Karpas-422 (cell line): ENCODE measurements around the gene TM9SF4. TPM values are rescaled to one million over a fixed set of nuclear protein-coding genes. Genes with fewer than 3 reads are reported as not detected.

Experiments used
- DNase-seq: peaks from one replicate; pipeline ENCODE4 v3.0.0-alpha.2; 2015
- H2AFZ ChIP-seq: fragments of 200-600 bp; sonication (generic); 2 replicates; pipeline ENCODE4 v1.6.1; 2014; ENCODE audit warnings: antibody characterized with exemption, low read length, mixed read lengths
- H3K27ac ChIP-seq: fragments of 200-600 bp; sonication (generic); 2 replicates; pipeline ENCODE4 v1.5.1; 2014; ENCODE audit warnings: mild to moderate bottlenecking, low read length, moderate library complexity
- H3K27me3 ChIP-seq: fragments of 200-600 bp; sonication (generic); 2 replicates; pipeline ENCODE4 v1.6.1; 2014; ENCODE audit warnings: low read length, mixed read lengths
- H3K36me3 ChIP-seq: fragments of 200-600 bp; sonication (generic); 2 replicates; pipeline ENCODE4 v1.6.1; 2014; ENCODE audit warnings: low read length, mixed read lengths; ENCODE audit not compliant: insufficient read depth
- H3K4me1 ChIP-seq: fragments of 200-600 bp; sonication (generic); 2 replicates; pipeline ENCODE4 v1.6.1; 2014; ENCODE audit warnings: mild to moderate bottlenecking, low read length, mixed read lengths
- H3K4me2 ChIP-seq: fragments of 200-600 bp; sonication (generic); 2 replicates; pipeline ENCODE4 v1.6.1; 2014; ENCODE audit warnings: low read length, low read depth, mild to moderate bottlenecking; ENCODE audit not compliant: poor library complexity, severe bottlenecking
- H3K4me3 ChIP-seq: fragments of 200-600 bp; sonication (generic); 2 replicates; pipeline ENCODE4 v1.5.1; 2014; ENCODE audit warnings: mild to moderate bottlenecking, antibody characterized with exemption, low read length, mixed read lengths
- H3K79me2 ChIP-seq: fragments of 200-600 bp; sonication (generic); 2 replicates; pipeline ENCODE4 v1.6.1; 2014; ENCODE audit warnings: mild to moderate bottlenecking, low read length, mixed read lengths
- H3K9ac ChIP-seq: fragments of 200-600 bp; sonication (generic); 2 replicates; pipeline ENCODE4 v1.6.0; 2014; ENCODE audit warnings: low read length
- H3K9me2 ChIP-seq: fragments of 200-600 bp; sonication (generic), shearing (Covaris generic); replicated peaks from 2 replicates; pipeline ENCODE4 v1.6.0; 2014; ENCODE audit warnings: mild to moderate bottlenecking, low read length, moderate library complexity; ENCODE audit not compliant: insufficient read depth
- H3K9me3 ChIP-seq: fragments of 300-700, 200-600 bp; sonication (generic); 2 replicates; pipeline ENCODE4 v1.6.1; 2014; ENCODE audit warnings: low read length, mixed read lengths
- H4K20me1 ChIP-seq: fragments of 200-600 bp; sonication (generic); 2 replicates; pipeline ENCODE4 v1.6.1; 2014; ENCODE audit warnings: mild to moderate bottlenecking, antibody characterized with exemption, low read length, low read depth; ENCODE audit not compliant: insufficient read depth
- total RNA-seq: library from RNA; depleted of rRNA; stranded (reverse); fragments of >200 nt; shearing (Covaris generic); gene quantifications from 2 replicates; pipeline ENCODE4 v1.2.3, GENCODE V29; 2014; ENCODE audit warnings: low replicate concordance

The TM9SF4 gene
- total RNA-seq, 1 experiment from 2014 or later, result 22.5 TPM

GRCh38 chr20:32125506-32125905 lies 16.0 kb downstream of the TM9SF4 start:
- Histone ChIP-seq H3K4me1 (peaks cover 11% of the 10 kb centered on the region), H3K9me2 (no peaks in the 10 kb centered on the region), H3K4me3 (no peak overlapping the region), H3K27me3 (no peaks in the 10 kb centered on the region), H3K9me3 (no peaks in the 10 kb centered on the region), H3K27ac (no peak overlapping the region), H4K20me1 (peaks cover 15% of the 10 kb centered on the region; the same call in 1 of the 2 replicates), H2AFZ (no peak overlapping the region), H3K9ac (no peak overlapping the region), H3K4me2 (no peak overlapping the region), H3K36me3 (no peaks in the 10 kb centered on the region), H3K79me2 (peaks cover 69% of the 10 kb centered on the region)
- no peak for DNase-seq

- Histone ChIP-seq H3K9me2 (no peaks in the 10 kb centered on the region), H3K4me3 (no peak overlapping the region), H3K79me2 (peaks cover 78% of the 10 kb centered on the region), H3K9ac (no peak overlapping the region), H4K20me1 (peaks cover 13% of the 10 kb centered on the region; the same call in 1 of the 2 replicates), H3K9me3 (no peaks in the 10 kb centered on the region), H2AFZ (no peak overlapping the region), H3K4me2 (no peak overlapping the region), H3K36me3 (no peaks in the 10 kb centered on the region), H3K27ac (no peak overlapping the region), H3K27me3 (no peaks in the 10 kb centered on the region), H3K4me1 (peaks cover 11% of the 10 kb centered on the region)
- DNase-seq, result no peak
These were observed 17.4 kb downstream of the TM9SF4 start for GRCh38 chr20:32126919-32127318.

GRCh38 chr20:32127347-32127746 lies 17.8 kb downstream of the TM9SF4 start:
- Histone ChIP-seq H3K9me2 (no peaks in the 10 kb centered on the region), H3K4me3 (no peak overlapping the region), H3K27ac (no peak overlapping the region), H3K27me3 (no peaks in the 10 kb centered on the region), H2AFZ (no peak overlapping the region), H3K9me3 (no peaks in the 10 kb centered on the region), H4K20me1 (peaks cover 13% of the 10 kb centered on the region; the same call in 1 of the 2 replicates), H3K4me2 (no peak overlapping the region), H3K79me2 (peaks cover 82% of the 10 kb centered on the region), H3K36me3 (no peaks in the 10 kb centered on the region), H3K4me1 (peaks cover 11% of the 10 kb centered on the region), H3K9ac (no peak overlapping the region)
- no peak for DNase-seq

- H3K79me2 ChIP-seq, result peaks cover 90% of the 10 kb centered on the region
These were observed 18.7 kb downstream of the TM9SF4 start for GRCh38 chr20:32128167-32128566.

GRCh38 chr20:32129863-32130262 lies 20.3 kb downstream of the TM9SF4 start:
- Histone ChIP-seq H4K20me1 (peaks cover 13% of the 10 kb centered on the region; the same call in 1 of the 2 replicates), H3K27ac (no peak overlapping the region), H3K9ac (no peak overlapping the region), H3K4me2 (no peak overlapping the region), H2AFZ (no peak overlapping the region), H3K4me1 (peaks cover 9% of the 10 kb centered on the region), H3K9me3 (no peaks in the 10 kb centered on the region), H3K4me3 (no peak overlapping the region), H3K27me3 (no peaks in the 10 kb centered on the region), H3K36me3 (no peaks in the 10 kb centered on the region), H3K9me2 (no peaks in the 10 kb centered on the region), H3K79me2 (peaks cover 88% of the 10 kb centered on the region)
- no peak for DNase-seq

More at GRCh38 chr20:32128167-32128566, 18.7 kb downstream of the TM9SF4 start:
- Histone ChIP-seq H2AFZ (no peak overlapping the region), H3K4me2 (no peak overlapping the region), H3K27ac (no peak overlapping the region), H3K4me3 (no peak overlapping the region), H4K20me1 (peaks cover 13% of the 10 kb centered on the region; the same call in 1 of the 2 replicates), H3K9me2 (no peaks in the 10 kb centered on the region), H3K9me3 (no peaks in the 10 kb centered on the region), H3K27me3 (no peaks in the 10 kb centered on the region), H3K36me3 (no peaks in the 10 kb centered on the region), H3K9ac (no peak overlapping the region), H3K4me1 (peaks cover 11% of the 10 kb centered on the region)
- no peak for DNase-seq

- Histone ChIP-seq H3K4me3 (no peak overlapping the region), H3K9me2 (no peaks in the 10 kb centered on the region), H2AFZ (no peak overlapping the region), H3K9me3 (no peaks in the 10 kb centered on the region), H3K4me1 (peaks cover 5% of the 10 kb centered on the region), H3K27ac (no peak overlapping the region), H3K27me3 (no peaks in the 10 kb centered on the region), H3K4me2 (no peak overlapping the region), H3K36me3 (no peaks in the 10 kb centered on the region), H4K20me1 (peaks cover 10% of the 10 kb centered on the region; the same call in 1 of the 2 replicates), H3K79me2 (peaks cover 83% of the 10 kb centered on the region), H3K9ac (no peak overlapping the region)
- no peak for DNase-seq
These were observed 20.8 kb downstream of the TM9SF4 start for GRCh38 chr20:32130352-32130751.

- H3K27me3 ChIP-seq, result no peaks in the 10 kb centered on the region
- no peaks in the 10 kb centered on the region for H3K9me3 ChIP-seq
- no peak overlapping the region for H2AFZ ChIP-seq
- H3K27ac ChIP-seq, result no peak overlapping the region
- 0 out of 2 replicates have a peak, but pooled peaks cover 3% of the 10 kb centered on the region for H3K36me3 ChIP-seq
- peaks cover 80% of the 10 kb centered on the region for H3K79me2 ChIP-seq
- no peak for DNase-seq
- H3K4me3 ChIP-seq, result no peak overlapping the region
- peaks cover 9% of the 10 kb centered on the region; the same call in 1 of the 2 replicates for H4K20me1 ChIP-seq
- H3K9me2 ChIP-seq, result no peaks in the 10 kb centered on the region
- 0 out of 2 replicates have a peak, but pooled peaks cover 3% of the 10 kb centered on the region for H3K4me1 ChIP-seq
- no peak overlapping the region for H3K9ac ChIP-seq
- H3K4me2 ChIP-seq, result no peak overlapping the region
These were observed 21.5 kb downstream of the TM9SF4 start for GRCh38 chr20:32130965-32131364.

GRCh38 chr20:32132911-32133549 lies 23.5 kb downstream of the TM9SF4 start:
- no peak for DNase-seq
- no peak overlapping the region for H2AFZ ChIP-seq
- H3K27me3 ChIP-seq, result no peaks in the 10 kb centered on the region
- no peaks in the 10 kb centered on the region for H3K9me3 ChIP-seq
- H3K9ac ChIP-seq, result no peak overlapping the region
- H4K20me1 ChIP-seq, result no peaks in the 10 kb centered on the region
- peaks cover 60% of the 10 kb centered on the region for H3K79me2 ChIP-seq
- H3K36me3 ChIP-seq, result peaks cover 21% of the 10 kb centered on the region
- no peak overlapping the region for H3K4me3 ChIP-seq
- no peak overlapping the region for H3K27ac ChIP-seq
- H3K9me2 ChIP-seq, result no peaks in the 10 kb centered on the region
- no peaks in the 10 kb centered on the region for H3K4me1 ChIP-seq
- no peak overlapping the region for H3K4me2 ChIP-seq
